T-helper 17 cell (primary cell): Measurements from ENCODE around the gene SPDYC. TPM values are rescaled to one million over a fixed set of nuclear protein-coding genes. Genes with fewer than 3 reads are reported as not detected.

Experiments used
- ATAC-seq: fragments of 150-1000 bp; cut with Tn5 transposase; 2 replicates; pipeline ENCODE4 v1.10.0; 2021; ENCODE audit warnings: mild to moderate bottlenecking, moderate library complexity
- DNase-seq, 3 donors: peaks; one replicate each; pipeline versions ENCODE4 v3.0.0 to v3.0.0-alpha.2; 2020 to 2021
- H3K9me3 ChIP-seq: one replicate; pipeline ENCODE4 v1.7.0; 2013; ENCODE audit warnings: low read length, mild to moderate bottlenecking; ENCODE audit not compliant: control insufficient read depth, poor library complexity, severe bottlenecking
- H3K27ac Mint-ChIP-seq: one replicate; pipeline ENCODE4 v1.8.0; 2022; ENCODE audit warnings: mild to moderate bottlenecking, moderate library complexity, mixed read lengths
- H3K27me3 Mint-ChIP-seq: one replicate; pipeline ENCODE4 v1.8.0; 2022; ENCODE audit warnings: mixed read lengths
- H3K36me3 Mint-ChIP-seq: one replicate; pipeline ENCODE4 v1.8.0; 2022; ENCODE audit warnings: low read depth, mixed read lengths
- H3K4me1 Mint-ChIP-seq: one replicate; pipeline ENCODE4 v1.8.0; 2022; ENCODE audit warnings: mild to moderate bottlenecking, mixed read lengths
- H3K4me3 Mint-ChIP-seq: one replicate; pipeline ENCODE4 v1.8.0; 2022; ENCODE audit warnings: mild to moderate bottlenecking, moderate library complexity, mixed read lengths
- total RNA-seq, 4 donors: library from RNA in 2 of 4; stranded (reverse) in 2 of 4; gene quantifications; one replicate each; pipeline ENCODE4 v1.2.3 and lab custom pipeline; 2022 to 2026

Gene SPDYC
- total RNA-seq, 2 donors from 2014 or later: 0.68 TPM; not detected in 1

DNA sequence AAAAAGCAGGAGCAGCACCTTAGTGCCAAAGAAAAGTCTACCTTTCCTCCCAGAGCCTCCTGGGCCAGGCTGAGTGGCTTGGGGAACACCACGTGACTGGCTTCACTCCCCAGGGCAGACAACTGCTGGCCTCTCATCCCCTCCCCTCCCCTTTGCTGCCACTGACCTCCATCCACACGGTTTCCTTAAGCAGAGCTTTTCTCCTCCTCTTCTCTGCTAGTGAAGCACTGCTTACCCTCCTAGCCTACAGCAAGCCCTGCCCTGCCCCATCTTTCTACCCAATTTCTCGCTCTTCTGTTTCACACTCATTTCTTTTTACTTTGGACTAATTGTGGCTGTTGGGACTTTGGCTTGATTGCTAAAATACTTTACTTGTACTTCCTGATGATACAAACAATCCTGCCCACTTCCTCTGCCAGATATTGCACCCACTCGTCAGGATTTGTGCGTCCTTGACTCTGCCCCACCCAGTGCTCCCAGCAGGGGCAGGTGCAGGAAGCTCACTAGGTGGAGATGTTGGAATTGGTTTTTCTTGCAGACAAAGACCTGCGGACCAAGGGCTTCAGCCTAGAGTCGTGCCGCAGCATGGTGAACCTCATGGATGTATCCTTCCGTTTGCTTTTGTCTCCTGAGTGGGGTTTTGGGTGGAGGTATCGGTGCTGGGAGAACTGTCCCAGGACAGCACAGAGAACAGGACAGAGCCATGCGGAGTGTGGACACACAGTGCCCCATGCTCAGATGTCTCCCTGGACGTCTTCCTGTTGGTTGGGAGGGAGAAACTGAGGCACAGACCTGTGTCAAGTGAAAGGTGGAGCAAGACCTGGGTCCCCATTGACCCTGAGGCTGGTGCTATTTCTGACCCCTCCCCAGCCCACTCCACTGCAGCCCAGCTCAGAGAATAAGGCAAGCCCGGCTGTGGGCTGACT is 39.0 kb downstream of the SPDYC start:
- Mint-ChIP-seq H3K27ac (peak overlapping the region; percentile 56), H3K36me3 (peaks cover 6% of the 10 kb centered on the region)

DNA sequence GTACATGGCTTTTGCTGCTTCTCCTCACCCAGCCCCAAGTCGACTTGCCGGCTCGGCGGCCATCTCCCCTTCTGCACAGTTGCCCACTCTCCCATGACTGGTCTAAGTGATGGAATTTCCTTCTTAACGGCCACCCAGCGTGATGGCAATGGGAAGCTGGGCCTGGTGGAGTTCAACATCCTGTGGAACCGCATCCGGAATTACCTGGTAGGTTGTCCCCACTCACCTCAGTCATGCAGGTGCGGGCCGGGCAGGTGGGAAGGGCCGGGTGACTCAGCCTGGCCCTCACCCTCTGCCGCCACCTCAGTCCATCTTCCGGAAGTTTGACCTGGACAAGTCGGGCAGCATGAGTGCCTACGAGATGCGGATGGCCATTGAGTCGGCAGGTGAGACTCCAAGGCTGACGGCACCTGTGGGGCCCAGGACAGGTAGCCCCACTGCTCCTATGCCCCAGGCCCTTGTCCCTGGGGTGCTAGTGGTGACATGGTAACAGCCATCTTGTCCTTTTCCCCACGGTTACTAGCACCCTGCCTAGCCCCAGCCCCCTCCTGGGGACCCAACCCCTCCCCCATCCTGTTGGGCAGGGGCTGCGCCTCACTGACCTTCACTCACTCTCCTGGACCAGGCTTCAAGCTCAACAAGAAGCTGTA is 39.8 kb downstream of the SPDYC start:
- peaks cover 6% of the 10 kb centered on the region for H3K36me3 Mint-ChIP-seq
- H3K9me3 ChIP-seq: no peaks in the 10 kb centered on the region
- no peak for DNase-seq
- no peak for ATAC-seq
- H3K27me3 Mint-ChIP-seq: no peaks in the 10 kb centered on the region
- peak overlapping the region; percentile 37 for H3K27ac Mint-ChIP-seq
- peaks cover 17% of the 10 kb centered on the region for H3K4me1 Mint-ChIP-seq
- no peak overlapping the region for H3K4me3 Mint-ChIP-seq

More for the DNA sequence above, 39.0 kb downstream of the SPDYC start:
- DNase-seq (no peak), ATAC-seq (no peak)
- Mint-ChIP-seq H3K4me1 (peaks cover 18% of the 10 kb centered on the region), H3K27me3 (no peaks in the 10 kb centered on the region), H3K4me3 (peak overlapping the region; percentile 45)
- H3K9me3 ChIP-seq: no peaks in the 10 kb centered on the region

DNA sequence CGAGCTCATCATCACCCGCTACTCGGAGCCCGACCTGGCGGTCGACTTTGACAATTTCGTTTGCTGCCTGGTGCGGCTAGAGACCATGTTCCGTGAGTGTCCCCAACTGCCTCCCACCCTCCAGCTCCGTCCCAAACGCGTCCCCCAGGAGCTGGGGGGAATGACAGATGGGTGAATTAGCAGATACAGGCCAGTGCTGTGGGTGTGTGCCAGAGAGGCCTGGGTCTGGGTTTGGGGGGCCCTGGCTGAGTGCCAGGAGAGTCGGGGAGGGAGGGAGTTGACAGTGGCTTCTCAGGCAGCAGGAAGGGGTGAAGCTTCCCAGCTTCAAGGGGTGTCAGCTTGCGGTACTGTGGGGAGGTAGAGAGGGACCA is 40.3 kb downstream of the SPDYC start:
- peaks cover 6% of the 10 kb centered on the region for H3K36me3 Mint-ChIP-seq
- no peaks in the 10 kb centered on the region for H3K27me3 Mint-ChIP-seq
- no peak overlapping the region for H3K27ac Mint-ChIP-seq
- H3K4me3 Mint-ChIP-seq: no peak overlapping the region
- no peaks in the 10 kb centered on the region for H3K9me3 ChIP-seq
- ATAC-seq (no peak), DNase-seq (no peak)
- peaks cover 18% of the 10 kb centered on the region for H3K4me1 Mint-ChIP-seq

DNA sequence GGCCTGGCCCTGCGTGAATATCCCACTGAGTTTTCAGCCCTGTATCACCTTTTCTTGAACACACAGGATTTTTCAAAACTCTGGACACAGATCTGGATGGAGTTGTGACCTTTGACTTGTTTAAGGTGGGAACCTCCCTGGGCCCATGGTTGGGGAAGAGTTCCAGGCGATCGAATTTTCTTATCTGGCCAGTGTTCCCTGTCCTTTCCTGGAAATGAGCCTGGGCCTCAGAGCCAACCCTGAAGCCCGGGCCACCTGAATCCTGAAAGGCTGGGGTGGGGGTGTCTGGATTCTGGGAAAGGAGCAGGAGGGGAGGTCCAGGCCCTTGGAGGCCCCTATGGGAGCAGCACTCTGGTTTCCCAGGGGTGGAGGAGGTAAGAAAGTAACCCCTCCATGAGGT is 40.7 kb downstream of the SPDYC start:
- H3K4me1 Mint-ChIP-seq: peaks cover 21% of the 10 kb centered on the region
- no peak overlapping the region for H3K27ac Mint-ChIP-seq
- H3K9me3 ChIP-seq: no peaks in the 10 kb centered on the region
- DNase-seq (no peak), ATAC-seq (no peak)
- peaks cover 6% of the 10 kb centered on the region for H3K36me3 Mint-ChIP-seq
- no peaks in the 10 kb centered on the region for H3K27me3 Mint-ChIP-seq
- H3K4me3 Mint-ChIP-seq: no peak overlapping the region

DNA sequence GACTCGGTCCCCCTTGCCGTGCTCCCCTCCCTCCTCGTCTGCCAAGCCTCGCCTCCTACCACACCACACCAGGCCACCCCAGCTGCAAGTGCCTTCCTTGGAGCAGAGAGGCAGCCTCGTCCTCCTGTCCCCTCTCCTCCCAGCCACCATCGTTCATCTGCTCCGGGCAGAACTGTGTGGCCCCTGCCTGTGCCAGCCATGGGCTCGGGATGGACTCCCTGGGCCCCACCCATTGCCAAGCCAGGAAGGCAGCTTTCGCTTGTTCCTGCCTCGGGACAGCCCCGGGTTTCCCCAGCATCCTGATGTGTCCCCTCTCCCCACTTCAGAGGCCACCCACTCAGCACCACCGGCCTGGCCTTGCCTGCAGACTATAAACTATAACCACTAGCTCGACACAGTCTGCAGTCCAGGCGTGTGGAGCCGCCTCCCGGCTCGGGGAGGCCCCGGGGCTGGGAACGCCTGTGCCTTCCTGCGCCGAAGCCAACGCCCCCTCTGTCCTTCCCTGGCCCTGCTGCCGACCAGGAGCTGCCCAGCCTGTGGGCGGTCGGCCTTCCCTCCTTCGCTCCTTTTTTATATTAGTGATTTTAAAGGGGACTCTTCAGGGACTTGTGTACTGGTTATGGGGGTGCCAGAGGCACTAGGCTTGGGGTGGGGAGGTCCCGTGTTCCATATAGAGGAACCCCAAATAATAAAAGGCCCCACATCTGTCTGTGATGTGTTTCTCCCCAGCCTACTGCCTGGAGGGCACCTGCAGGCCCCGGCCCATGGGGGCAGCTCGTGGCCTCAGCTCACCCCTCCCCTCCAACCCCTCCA is 41.5 kb downstream of the SPDYC start:
- Mint-ChIP-seq H3K4me3 (no peak overlapping the region), H3K4me1 (peaks cover 21% of the 10 kb centered on the region), H3K27me3 (no peaks in the 10 kb centered on the region), H3K36me3 (peaks cover 6% of the 10 kb centered on the region), H3K27ac (peak overlapping the region; percentile 11)
- no peaks in the 10 kb centered on the region for H3K9me3 ChIP-seq
- DNase-seq (no peak), ATAC-seq (no peak)

DNA sequence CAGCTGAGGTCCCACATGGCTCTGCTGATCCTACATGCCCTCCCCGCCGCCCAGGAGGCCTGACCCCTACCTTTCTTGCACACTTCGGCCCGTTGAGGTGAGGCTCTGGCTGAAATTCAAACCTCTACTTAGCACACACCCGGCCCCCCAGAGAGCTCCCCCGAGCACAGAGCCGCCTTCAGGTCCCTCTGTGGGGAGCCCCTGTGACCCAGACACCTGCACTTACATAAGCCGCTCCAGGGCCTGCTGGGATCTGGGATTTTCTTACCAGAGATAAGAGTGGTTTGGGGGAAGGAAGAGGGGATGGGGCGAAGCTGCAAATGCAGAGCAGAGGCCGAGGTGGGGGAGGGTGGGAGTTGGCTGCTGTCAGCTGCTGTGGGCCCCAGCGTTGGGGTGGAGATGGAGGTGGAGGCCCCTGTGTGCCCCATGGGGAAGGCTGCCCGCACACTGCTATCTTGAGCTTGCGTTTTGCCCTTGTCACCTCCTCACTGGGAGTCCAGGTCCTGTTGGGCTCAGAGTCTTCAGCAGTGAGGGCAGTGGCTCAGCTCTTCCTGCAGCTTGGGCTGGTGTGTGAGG is 42.3 kb downstream of the SPDYC start:
- peak overlapping the region; percentile 34 for H3K27ac Mint-ChIP-seq
- H3K4me1 Mint-ChIP-seq: peaks cover 21% of the 10 kb centered on the region
- H3K4me3 Mint-ChIP-seq: no peak overlapping the region
- DNase-seq (no peak), ATAC-seq (no peak)
- H3K36me3 Mint-ChIP-seq: peaks cover 4% of the 10 kb centered on the region
- no peaks in the 10 kb centered on the region for H3K9me3 ChIP-seq
- H3K27me3 Mint-ChIP-seq: no peaks in the 10 kb centered on the region

DNA sequence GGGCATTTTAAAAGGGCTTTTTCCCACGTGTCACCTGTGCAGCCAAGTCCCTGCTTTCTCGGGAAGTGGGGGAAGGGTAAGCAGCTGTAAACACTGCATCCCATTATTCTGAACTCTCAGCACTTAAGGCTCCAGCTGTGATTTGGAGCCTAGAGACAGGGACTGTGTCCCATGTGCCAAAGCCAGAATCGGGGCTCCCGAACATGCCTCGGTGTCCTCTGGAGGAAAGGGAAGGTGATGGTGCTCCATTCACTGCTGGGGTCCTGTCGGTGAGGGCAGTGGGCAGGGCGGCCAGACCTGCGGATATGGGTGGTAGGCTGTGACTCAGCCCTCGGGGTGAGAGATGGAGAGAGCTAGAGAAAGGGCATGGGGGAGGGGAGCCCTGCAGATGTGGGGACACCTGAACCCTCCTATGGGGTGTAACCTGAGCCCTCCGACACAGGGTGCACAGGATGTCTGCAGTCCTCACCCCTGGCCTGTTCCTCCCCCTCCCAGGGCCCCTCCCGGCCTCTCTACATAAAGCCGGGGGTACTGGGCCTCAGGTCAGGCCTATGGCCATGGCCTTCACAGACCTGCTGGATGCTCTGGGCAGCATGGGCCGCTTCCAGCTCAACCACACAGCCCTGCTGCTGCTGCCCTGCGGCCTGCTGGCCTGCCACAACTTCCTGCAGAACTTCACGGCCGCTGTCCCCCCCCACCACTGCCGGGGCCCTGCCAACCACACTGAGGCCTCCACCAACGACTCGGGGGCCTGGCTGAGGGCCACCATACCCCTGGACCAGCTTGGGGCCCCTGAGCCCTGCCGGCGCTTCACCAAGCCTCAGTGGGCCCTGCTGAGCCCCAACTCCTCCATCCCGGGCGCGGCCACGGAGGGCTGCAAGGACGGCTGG is 43.5 kb downstream of the SPDYC start:
- H3K27ac Mint-ChIP-seq: peak overlapping the region; percentile 34
- DNase-seq: no peak
- peak; percentile 20 for ATAC-seq

DNA sequence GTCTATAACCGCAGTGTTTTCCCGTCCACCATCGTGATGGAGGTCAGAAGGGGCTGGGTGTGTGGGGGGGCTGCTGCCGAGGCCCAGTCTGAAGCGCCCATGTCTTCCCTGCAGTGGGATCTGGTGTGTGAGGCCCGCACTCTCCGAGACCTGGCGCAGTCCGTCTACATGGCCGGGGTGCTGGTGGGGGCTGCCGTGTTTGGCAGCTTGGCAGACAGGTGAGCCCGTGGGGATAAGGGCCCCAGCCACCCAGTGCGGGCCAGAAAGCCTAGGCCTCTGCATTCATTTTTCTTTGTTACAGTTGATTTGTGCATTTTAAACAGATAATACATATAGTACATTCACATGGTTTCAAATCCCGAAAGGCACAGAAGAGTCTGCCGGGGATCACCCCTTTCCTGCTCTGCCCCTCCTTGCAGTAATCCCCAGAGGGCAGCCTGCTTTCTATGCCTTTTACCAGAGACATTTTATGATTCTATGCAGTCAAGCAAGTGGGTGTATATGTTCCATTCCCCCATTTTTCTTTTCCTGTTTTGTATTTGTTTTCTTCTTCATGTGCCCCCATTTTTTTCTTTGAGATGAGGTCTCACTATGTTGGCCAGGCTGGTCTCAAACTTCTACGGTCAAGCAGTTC is 44.3 kb downstream of the SPDYC start:
- H3K36me3 Mint-ChIP-seq: no peaks in the 10 kb centered on the region
- H3K27me3 Mint-ChIP-seq: no peaks in the 10 kb centered on the region
- DNase-seq (no peak), ATAC-seq (no peak)
- H3K4me1 Mint-ChIP-seq: peaks cover 22% of the 10 kb centered on the region
- H3K27ac Mint-ChIP-seq: no peak overlapping the region
- no peaks in the 10 kb centered on the region for H3K9me3 ChIP-seq
- no peak overlapping the region for H3K4me3 Mint-ChIP-seq

More for the DNA sequence above, 43.5 kb downstream of the SPDYC start:
- Mint-ChIP-seq H3K27me3 (no peaks in the 10 kb centered on the region), H3K36me3 (peaks cover 4% of the 10 kb centered on the region), H3K4me3 (no peak overlapping the region), H3K4me1 (peaks cover 21% of the 10 kb centered on the region)
- no peaks in the 10 kb centered on the region for H3K9me3 ChIP-seq

DNA sequence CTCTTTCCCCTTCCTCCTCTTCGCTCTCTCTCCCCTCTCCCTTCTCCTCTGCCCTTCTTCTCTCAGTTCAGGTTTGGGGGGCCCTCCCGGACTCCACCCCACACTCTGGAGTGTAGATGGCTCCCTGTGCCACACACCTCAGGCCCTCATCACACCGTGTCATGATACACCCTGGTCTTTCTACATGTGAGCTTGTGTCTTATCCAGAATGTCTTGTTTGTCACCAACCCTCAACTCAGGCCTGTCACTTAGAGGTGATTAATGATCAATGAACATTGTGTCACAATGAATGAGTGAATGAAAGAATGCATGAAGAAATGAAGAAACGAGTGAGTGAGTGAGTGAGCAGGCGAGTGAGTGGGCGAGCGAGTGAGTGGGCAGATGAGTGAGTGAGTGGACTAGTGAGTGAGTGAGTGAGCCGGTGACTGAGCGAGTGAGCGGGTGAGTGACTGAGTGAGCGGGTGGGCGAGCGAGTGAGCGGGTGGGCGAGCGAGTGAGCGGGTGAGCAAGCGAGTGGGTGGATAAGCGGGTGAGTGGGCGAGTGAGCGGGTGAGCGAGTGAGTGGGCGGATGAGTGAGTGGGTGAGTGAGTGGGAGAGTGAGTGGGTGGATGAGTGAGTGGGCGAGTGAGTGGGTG is 45.5 kb downstream of the SPDYC start:
- H3K4me1 Mint-ChIP-seq: peaks cover 26% of the 10 kb centered on the region
- ATAC-seq: no peak
- no peaks in the 10 kb centered on the region for H3K36me3 Mint-ChIP-seq

DNA sequence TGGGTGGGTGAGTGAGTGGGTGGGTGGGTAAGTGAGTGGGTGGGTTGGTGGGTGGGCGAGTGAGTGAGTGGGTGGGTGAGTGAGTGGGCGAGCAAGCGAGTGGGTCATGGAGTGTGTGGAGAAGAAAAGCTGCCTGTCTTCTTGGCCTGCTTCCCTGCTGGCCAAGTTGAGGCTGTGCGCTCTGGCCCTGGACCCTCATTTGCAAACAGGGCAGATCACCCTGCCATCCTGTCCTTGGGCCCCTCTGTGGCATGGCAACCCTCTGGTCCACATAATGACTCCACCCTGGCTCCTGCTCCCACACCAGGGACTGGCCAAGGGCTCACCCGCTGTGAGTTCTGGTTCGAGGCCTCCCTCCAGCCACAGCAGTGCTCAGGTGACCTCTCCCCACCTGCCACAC is 46.8 kb downstream of the SPDYC start:
- H3K9me3 ChIP-seq: no peaks in the 10 kb centered on the region
- Mint-ChIP-seq H3K4me3 (no peak overlapping the region), H3K36me3 (no peaks in the 10 kb centered on the region), H3K27me3 (no peaks in the 10 kb centered on the region), H3K4me1 (peaks cover 26% of the 10 kb centered on the region), H3K27ac (no peak overlapping the region)
- ATAC-seq: no peak
- DNase-seq: no peak

More for the DNA sequence above, 45.5 kb downstream of the SPDYC start:
- Mint-ChIP-seq H3K27ac (no peak overlapping the region), H3K4me3 (no peak overlapping the region), H3K27me3 (no peaks in the 10 kb centered on the region)
- H3K9me3 ChIP-seq: no peaks in the 10 kb centered on the region
- no peak for DNase-seq

DNA sequence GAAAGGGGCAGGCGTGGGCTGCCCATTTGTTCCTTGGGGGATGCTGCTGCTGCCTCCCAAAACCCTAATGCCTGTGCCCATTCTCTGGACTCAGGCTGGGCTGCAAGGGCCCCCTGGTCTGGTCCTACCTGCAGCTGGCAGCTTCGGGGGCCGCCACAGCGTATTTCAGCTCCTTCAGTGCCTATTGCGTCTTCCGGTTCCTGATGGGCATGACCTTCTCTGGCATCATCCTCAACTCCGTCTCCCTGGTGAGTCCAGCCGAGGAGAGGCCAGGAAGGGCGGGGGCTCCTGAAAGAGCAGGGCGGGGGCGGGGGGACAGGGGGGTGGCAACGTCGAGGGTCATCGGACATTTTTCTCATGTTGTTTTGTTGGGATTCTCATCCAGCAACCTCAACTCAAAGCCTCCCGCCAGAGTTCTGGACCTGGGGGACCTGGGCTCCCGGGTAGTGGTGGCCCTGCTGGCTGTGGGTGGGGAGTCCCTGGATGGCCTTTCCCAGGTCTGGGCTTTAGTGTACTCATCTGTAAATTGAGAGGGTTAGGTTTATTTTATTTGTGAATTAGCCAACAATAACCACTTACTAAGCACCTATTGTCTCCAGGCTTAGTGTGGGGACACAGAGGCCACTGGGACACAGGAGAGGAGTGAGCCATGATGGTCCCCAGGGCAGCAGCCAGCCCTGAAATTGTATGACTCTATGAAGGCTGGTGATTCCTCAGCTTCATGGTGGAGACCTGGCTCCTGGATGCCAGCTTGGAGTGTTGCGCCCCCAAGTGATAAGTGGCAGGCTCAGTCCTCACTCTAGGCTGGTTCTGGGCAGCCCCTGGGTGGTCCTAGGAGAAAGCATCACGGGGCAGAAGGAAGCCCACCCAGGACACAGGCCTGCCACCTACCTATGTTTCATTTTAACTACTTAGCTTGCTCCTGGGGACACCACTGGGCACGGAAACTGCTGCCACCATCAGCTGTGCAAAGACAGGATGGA is 47.7 kb downstream of the SPDYC start:
- Mint-ChIP-seq H3K4me3 (no peak overlapping the region), H3K36me3 (no peaks in the 10 kb centered on the region), H3K27me3 (no peaks in the 10 kb centered on the region), H3K4me1 (peaks cover 25% of the 10 kb centered on the region), H3K27ac (no peak overlapping the region)
- ATAC-seq: no peak
- DNase-seq: no peak
- no peaks in the 10 kb centered on the region for H3K9me3 ChIP-seq
